Urinary bladder (tissue), 4 donors: ENCODE data around the gene CPD. TPM values are rescaled to one million over a fixed set of nuclear protein-coding genes. Genes with fewer than 3 reads are reported as not detected.
"Not testable (repeated sequence)": the region's sequence is repeated elsewhere in the genome, so short reads cannot be mapped to it uniquely, and the experiment has no call there.

Source experiments
- DNase-seq: peaks from one replicate; pipeline ENCODE4 v3.0.0-alpha.2; 2015; ENCODE audit errors: extremely low spot score
- H3K27ac ChIP-seq: one replicate; pipeline ENCODE4 v1.5.1; 2013; ENCODE audit warnings: low read depth, mild to moderate bottlenecking, moderate library complexity
- H3K36me3 ChIP-seq: one replicate; pipeline ENCODE4 v1.6.1; 2013; ENCODE audit warnings: mild to moderate bottlenecking, moderate library complexity; ENCODE audit not compliant: insufficient read depth
- H3K4me1 ChIP-seq: one replicate; pipeline ENCODE4 v1.6.1; 2013; ENCODE audit warnings: mild to moderate bottlenecking, moderate library complexity; ENCODE audit not compliant: insufficient read depth
- H3K4me3 ChIP-seq: one replicate; pipeline ENCODE4 v1.5.1; 2013; ENCODE audit warnings: low read depth, low read length
- WGBS: extraction: QIAGEN DNeasy Blood & Tissue Kit; methylation state at CpG from one replicate; pipeline ENCODE4 v1.1.7; 2013; 5-methylcytosine and 5-hydroxymethylcytosine counted together
- polyA plus RNA-seq: library from polyadenylated mRNA; stranded (reverse); fragments of 200-250 nt; gene quantifications from one replicate; pipeline ENCODE4 v1.2.3, GENCODE V29; 2013
- total RNA-seq: library from RNA; depleted of rRNA; stranded (reverse); fragments of >200 nt; gene quantifications from one replicate; pipeline ENCODE4 v1.2.3, GENCODE V29; 2014
- donor health status: healthy with polysubstance abuse.
- donor health status: healthy.

CPD gene
- total and polyA plus RNA-seq, 2 donors, result 14.0 to 101 TPM

DNA sequence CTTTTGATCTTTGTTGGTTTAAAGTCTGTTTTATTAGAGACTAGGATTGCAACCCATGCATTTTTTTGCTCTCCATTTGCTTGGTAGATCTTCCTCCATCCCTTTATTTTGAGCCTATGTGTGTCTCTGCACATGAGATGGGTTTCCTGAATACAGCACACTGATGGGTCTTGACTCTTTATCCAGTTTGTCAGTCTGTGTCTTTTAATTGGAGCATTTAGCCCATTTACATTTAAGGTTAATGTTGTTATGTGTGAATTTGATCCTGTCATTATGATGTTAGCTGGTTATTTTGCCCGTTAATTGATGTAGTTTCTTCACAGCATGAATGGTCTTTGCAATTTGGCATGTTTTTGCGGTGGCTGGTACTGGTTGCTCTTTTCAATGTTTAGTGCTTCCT is 31.9 kb downstream of the CPD start:
- not testable (repeated sequence) for H3K4me1 ChIP-seq, H3K36me3 ChIP-seq, DNase-seq, H3K4me3 ChIP-seq, H3K27ac ChIP-seq
- WGBS, result 97% methylated on average over 2 of the region's 2 CpGs

DNA sequence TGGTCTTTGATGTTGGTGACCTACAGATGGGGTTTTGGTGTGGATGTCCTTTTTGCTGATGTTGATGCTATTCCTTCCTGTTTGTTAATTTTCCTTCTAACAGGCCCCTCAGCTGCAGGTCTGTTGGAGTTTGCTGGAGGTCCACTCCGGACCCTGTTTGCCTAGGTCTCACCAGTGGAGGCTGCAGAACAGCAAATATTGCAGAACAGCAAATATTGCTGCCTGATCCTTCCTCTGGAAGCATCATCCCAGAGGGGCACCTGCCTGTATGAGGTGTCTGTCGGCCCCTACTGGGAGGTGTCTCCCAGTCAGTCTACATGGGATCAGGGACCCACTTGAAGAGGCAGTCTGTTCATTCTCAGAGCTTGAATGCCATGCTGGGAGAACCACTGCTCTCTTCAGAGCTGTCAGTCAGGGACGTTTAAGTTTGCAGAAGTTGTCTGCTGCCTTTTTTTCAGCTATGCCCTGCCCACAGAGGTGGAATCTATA is 33.3 kb downstream of the CPD start:
- WGBS, result 90% methylated on average over 3 of the region's 3 CpGs
- H3K36me3 ChIP-seq, DNase-seq, H3K27ac ChIP-seq, H3K4me1 ChIP-seq, H3K4me3 ChIP-seq: not testable (repeated sequence)

DNA sequence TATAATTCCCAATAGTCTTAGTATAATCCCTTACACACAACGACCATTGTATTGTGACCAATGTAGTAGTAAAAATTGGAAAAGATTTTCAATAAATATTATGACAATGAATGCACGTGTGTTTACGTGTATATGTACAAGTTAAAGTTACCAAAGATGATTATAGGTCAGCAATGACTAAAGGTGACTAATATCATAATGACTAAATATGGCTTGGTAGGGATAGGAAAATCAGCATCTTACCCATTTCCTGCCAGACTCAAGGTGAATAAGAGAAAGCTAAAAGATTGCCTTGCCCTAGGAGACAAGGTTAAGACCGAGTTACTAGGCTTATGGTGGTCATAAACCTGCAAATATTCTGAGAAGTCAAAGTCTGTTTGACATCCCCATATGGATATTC is 34.4 kb downstream of the CPD start:
- WGBS, result 92% methylated on average over 4 of the region's 4 CpGs
- DNase-seq, result no peak
- H3K4me3 ChIP-seq, result no peak overlapping the region
- H3K36me3 ChIP-seq, result no peaks in the 10 kb centered on the region
- H3K27ac ChIP-seq, result no peak overlapping the region
- H3K4me1 ChIP-seq, result no peaks in the 10 kb centered on the region

DNA sequence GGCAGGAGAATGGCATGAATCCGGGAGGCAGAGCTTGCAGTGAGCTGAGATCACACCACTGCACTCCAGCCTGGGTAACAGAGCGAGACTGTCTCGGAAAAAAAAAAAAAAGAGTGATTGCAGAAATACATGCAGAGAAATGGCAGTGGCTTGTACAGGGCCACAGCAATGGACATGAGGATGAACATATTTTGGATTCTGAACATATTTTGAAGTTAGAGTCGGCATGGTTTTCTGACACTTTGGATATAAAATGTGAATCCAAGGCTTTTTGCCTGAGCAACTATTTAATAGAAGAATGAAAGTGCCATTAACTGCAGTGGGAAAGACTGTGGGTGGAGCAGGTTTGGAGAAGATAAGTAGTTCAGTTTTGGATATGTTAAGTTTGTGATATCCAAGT is 35.8 kb downstream of the CPD start:
- 85% methylated on average over 4 of the region's 4 CpGs for WGBS
- no peak for DNase-seq
- Histone ChIP-seq H3K4me3 (no peak overlapping the region), H3K4me1 (no peaks in the 10 kb centered on the region), H3K27ac (no peak overlapping the region), H3K36me3 (no peaks in the 10 kb centered on the region)

DNA sequence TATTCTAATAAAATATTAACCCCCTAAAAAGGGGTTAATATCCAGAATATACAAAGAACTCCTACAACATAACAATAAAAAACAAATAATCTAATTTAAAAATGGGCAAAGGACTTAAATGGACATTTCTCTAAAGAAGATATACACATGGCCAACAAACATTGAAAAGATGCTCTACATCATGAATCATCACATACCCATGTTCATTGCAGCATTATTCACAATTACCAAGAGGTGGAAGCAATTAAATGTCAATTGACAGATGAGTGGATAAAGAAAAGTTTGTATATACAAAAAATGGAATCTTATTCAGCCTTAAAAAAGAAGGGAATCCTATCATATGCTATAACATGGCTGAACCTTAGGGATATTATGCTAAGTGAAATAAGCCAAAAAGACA is 36.8 kb downstream of the CPD start:
- H3K4me3 ChIP-seq, result no peak overlapping the region
- H3K36me3 ChIP-seq, result no peaks in the 10 kb centered on the region
- no peak for DNase-seq
- no peaks in the 10 kb centered on the region for H3K4me1 ChIP-seq
- H3K27ac ChIP-seq, result no peak overlapping the region

DNA sequence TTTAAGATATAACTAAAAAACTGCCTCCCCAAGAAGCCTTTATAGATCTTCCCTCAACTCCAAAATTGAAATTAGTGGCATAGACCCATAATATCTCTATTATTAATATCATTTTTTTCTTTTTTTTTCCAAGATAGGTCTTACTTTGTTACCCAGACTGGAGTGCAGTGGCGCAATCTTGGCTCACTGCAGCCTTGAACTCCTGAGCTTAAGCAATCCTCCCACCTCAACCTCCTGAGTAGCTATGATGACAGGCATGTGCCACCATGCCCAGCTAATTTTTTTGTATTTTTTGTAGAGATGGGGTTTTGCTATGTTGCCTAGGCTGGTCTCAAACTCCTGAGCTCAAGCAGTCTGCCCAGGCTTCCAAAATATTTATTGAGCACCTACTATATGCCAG is 39.3 kb downstream of the CPD start:
- not testable (repeated sequence) for H3K4me1 ChIP-seq, H3K36me3 ChIP-seq, DNase-seq, H3K27ac ChIP-seq, H3K4me3 ChIP-seq
- 98% methylated on average over 1 of the region's 1 CpG for WGBS

DNA sequence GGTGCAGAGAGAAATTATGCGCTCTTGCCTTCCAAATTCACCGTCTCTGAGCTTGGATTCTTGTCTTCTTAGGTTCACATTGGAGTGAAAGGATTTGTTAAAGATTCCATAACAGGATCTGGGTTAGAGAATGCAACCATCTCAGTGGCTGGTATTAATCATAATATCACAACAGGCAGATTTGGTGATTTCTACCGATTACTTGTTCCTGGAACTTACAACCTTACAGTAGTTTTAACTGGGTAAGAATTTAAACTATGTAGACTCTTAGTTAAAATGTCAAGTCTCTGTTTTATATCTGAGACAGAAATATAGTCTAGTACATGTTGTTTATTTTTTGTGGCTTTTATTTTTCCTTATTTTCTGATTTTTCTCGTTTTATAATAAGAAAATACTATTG is 42.9 kb downstream of the CPD start:
- H3K27ac ChIP-seq, result no peak overlapping the region
- WGBS, result 78% methylated on average over 4 of the region's 4 CpGs
- no peak for DNase-seq
- no peak overlapping the region for H3K4me3 ChIP-seq
- no peaks in the 10 kb centered on the region for H3K4me1 ChIP-seq
- H3K36me3 ChIP-seq, result no peaks in the 10 kb centered on the region

DNA sequence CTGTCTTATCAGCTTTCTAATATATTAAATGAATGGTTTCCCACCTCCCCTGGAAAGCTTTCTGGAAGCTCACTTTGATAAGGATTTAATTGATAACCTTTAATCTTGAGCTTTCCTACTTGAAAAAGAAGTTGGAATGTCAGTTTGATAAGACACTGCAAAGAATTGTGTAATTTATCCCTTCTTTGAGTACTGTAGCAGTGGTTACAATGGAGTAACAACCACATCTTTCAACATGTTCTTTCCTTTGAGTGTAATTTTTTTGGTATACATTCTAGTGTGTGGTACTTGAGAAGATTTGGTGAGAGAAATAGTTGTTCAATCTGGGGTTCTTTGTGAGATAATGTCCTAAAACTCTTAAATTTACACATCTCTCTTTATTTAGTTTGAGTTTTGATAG is 43.4 kb downstream of the CPD start:
- no peak for DNase-seq
- Histone ChIP-seq H3K4me3 (no peak overlapping the region), H3K4me1 (no peaks in the 10 kb centered on the region), H3K36me3 (no peaks in the 10 kb centered on the region), H3K27ac (no peak overlapping the region)

DNA sequence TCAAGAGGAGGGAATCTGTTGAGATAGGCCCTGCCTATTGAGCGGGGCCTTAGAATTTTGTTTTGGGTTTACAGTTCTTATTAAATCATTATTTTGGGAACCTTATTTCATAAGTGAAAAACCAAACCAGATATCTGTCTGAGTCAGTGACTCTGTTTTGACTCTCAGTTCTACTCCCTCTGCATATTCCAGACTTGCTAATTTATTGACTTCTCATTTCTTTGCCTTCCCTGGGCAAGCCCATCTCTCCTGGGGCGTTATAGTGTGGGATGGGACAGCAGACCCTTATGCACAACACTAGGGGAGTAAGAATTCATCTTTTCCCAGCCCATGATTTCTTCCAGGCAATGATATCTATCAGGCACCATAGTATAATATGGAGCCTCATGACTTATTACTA is 45.7 kb downstream of the CPD start:
- WGBS, result 96% methylated on average over 2 of the region's 2 CpGs
- no peaks in the 10 kb centered on the region for H3K4me1 ChIP-seq
- no peaks in the 10 kb centered on the region for H3K36me3 ChIP-seq
- no peak for DNase-seq
- no peak overlapping the region for H3K27ac ChIP-seq
- H3K4me3 ChIP-seq, result no peak overlapping the region

DNA sequence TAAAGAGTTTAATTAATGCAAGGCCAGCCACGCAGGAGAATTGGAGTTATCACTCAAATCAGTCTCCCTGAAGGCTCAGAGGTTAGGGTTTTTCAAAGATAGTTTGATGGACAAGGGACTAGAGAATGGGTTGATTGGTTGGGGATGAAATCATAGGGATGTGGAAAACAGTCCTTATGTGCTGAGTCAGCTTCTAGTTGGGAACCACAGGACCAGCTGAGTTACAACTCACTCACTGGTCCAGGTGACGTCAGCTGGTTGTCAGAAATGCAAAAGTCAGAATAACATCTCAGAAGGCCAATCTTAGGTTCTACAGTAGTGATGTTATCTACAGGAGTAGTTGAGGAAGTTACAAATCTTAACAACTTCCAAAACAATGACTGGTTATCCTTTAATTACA is 47.6 kb downstream of the CPD start:
- DNase-seq, result no peak
- Histone ChIP-seq H3K36me3 (peaks cover 5% of the 10 kb centered on the region), H3K27ac (no peak overlapping the region), H3K4me1 (no peaks in the 10 kb centered on the region), H3K4me3 (no peak overlapping the region)
- 94% methylated on average over 2 of the region's 2 CpGs for WGBS

DNA sequence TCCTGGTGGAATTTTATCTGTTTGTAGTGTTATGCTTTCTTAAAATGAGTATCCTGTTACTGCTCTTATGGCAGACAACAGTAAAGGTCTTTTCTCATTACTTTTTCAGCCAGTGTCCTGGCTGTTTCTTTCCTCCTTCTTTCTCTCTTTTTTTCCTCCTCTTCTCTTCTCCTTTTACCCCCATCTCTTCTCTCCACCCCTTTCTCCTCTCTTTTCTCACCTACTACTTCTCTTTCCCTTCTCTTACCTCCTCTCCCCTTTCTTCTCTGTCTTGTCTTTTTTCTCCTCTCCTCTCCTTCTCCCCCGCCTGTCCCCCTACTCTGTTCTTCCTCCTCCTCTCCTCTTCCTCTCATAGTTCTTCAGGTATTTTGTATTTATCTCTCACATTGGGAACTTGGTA is 48.9 kb downstream of the CPD start:
- Histone ChIP-seq H3K27ac (no peak overlapping the region), H3K4me1 (no peaks in the 10 kb centered on the region), H3K36me3 (peaks cover 5% of the 10 kb centered on the region), H3K4me3 (no peak overlapping the region)
- 100% methylated on average over 1 of the region's 1 CpG for WGBS
- no peak for DNase-seq

DNA sequence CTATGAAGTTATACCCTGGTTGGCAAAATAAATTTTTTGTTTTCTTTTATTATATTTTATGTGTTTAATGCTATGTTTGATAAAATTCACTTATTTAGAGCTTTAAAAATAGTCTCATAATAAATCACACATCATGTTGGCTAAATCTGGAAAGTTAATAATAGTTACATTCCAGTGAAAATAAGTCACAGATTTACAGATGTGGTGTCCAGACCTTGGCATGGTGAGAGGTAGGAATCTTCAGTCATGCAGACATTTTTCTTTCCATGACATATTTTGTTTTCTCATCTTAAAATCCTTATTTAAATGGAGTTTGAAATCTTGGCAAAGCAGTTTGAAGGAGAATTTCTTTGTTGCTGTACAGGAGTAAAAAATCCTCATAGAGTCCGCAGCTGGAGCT is 50.4 kb downstream of the CPD start:
- Histone ChIP-seq H3K4me1 (no peaks in the 10 kb centered on the region), H3K4me3 (no peak overlapping the region), H3K27ac (no peak overlapping the region), H3K36me3 (peaks cover 5% of the 10 kb centered on the region)
- 45% methylated on average over 1 of the region's 1 CpG for WGBS
- DNase-seq, result no peak

DNA sequence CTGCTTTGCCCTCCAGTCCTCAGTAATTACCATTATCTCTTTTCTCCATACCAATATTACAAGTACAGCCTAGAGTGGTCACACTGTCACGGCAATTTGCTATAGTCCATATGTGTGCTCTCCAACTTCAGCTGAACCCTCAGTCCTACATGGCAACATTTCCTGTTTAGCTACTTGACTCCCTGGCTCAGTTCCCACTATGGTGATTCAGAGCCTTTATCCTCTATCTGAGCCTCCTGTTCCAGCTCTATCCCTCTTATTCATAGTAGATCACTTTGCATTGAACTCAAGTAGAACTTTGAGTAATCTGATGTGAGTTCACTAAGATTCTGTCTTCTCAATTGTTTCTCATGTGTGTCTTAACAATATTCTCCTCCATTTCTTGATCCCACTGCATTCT is 54.8 kb downstream of the CPD start:
- Histone ChIP-seq H3K36me3 (peaks cover 5% of the 10 kb centered on the region), H3K4me3 (no peak overlapping the region), H3K4me1 (no peaks in the 10 kb centered on the region), H3K27ac (no peak overlapping the region)
- 78% methylated on average over 1 of the region's 1 CpG for WGBS
- no peak for DNase-seq

DNA sequence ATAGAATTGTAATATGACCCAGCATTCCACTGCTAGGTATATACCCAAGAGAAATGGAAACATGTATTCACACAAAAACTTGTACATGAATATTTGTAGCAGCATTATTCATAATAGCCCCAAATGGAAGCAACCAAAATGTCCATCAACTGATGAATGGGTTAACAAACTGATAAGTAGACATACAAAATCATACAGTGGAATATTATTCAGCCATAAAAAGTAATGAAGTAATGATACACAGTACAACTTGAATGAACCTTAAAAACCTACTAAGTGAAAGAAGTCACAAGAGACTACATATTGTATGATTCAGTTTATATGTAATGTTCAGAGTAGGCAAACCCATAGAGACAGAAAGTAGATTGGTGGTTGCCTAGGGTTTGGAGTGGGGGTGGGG is 58.0 kb downstream of the CPD start:
- no peak for DNase-seq
- no peaks in the 10 kb centered on the region for H3K4me1 ChIP-seq
- H3K27ac ChIP-seq, result no peak overlapping the region
- H3K36me3 ChIP-seq, result no peaks in the 10 kb centered on the region
- no peak overlapping the region for H3K4me3 ChIP-seq

DNA sequence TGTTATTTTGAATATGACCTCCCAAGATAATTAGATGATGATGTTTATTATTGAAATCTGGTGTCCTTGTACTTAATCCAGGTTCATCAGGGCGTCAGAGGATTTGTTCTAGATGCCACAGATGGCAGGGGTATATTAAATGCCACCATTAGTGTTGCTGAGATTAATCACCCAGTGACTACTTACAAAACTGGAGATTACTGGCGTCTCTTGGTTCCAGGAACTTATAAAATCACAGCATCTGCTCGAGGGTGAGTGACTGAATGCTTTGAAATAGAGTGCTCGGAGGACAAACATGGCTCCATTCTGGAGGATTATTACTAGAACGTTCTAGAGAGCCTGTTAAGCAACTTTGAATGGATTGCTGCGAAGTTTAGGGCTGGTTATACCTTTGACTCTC is 65.0 kb downstream of the CPD start:
- 81% methylated on average over 6 of the region's 6 CpGs for WGBS
- DNase-seq, result no peak
- H3K4me1 ChIP-seq, result no peaks in the 10 kb centered on the region
- H3K4me3 ChIP-seq, result no peak overlapping the region
- H3K27ac ChIP-seq, result no peak overlapping the region
- H3K36me3 ChIP-seq, result peaks cover 2% of the 10 kb centered on the region
